LoVo (cell line): ENCODE data around the gene CCZ1B.
"Not testable (repeated sequence)": the region's sequence is repeated elsewhere in the genome, so short reads cannot be mapped to it uniquely, and the experiment has no call there.

Experiments
- DNase-seq: peaks from one replicate; pipeline ENCODE4 v3.0.0-alpha.2; 2016; ENCODE audit warnings: low spot score

The CCZ1B gene

DNA sequence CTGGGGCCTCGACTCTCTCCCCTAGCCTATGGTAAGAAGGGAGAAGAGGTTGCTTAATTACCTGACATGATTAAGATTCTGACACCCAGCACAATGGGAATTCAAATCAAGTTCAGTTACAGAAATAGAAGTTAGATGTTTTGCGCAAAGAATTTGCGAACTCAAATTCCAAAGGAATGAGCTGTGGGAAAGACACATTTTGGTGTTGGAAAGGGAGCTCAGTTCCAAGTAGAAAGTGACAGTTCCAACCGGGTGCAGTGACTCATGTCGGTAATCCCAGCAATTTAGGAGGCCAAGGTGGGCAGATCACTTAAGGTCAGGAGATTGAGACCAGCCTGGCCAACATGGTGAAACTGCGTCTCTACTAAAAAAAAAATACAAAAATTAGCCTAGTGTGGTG, 4.0 kb upstream of the CCZ1B start:
- not testable (repeated sequence) for DNase-seq

DNA sequence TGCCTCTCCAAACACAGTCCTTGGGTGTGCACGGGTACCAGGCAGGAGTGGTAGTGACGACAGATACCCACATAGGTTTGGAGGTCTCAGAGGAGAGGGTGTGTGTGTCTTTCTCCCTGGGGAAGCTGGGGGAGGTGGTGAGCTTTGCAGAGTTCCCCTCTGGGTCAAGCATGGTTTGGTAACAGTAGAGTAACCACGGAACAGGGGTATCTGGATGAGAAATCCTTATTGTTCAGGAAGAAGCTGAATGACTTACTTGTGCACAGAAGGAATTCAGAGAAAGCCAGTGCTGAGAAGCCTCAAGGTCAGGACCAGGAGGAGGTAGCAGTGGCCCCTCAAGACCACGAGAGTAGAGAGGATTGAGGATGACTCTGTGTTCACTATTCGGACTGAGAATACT, 3.5 kb upstream of the CCZ1B start:
- not testable (repeated sequence) for DNase-seq

DNA sequence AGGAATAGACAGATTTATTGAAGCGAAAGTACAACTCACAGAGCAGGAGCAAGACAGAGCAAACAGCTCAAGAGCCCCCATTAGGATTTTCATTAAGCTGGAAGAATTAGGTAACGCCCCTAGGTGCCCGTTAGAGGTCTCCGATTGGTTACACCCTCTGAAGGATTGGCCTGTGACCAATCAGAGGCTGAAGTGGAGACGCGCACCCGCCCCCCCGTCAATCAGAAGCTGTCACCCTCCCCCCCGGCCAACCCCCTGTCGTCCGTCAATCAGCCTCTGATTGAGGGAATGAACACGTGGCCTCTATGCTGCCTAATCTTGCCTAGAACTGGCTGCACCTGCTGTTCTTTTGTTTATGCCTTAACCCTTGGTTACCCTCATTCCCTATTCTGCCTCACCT, 1.1 kb upstream of the CCZ1B start:
- not testable (repeated sequence) for DNase-seq

DNA sequence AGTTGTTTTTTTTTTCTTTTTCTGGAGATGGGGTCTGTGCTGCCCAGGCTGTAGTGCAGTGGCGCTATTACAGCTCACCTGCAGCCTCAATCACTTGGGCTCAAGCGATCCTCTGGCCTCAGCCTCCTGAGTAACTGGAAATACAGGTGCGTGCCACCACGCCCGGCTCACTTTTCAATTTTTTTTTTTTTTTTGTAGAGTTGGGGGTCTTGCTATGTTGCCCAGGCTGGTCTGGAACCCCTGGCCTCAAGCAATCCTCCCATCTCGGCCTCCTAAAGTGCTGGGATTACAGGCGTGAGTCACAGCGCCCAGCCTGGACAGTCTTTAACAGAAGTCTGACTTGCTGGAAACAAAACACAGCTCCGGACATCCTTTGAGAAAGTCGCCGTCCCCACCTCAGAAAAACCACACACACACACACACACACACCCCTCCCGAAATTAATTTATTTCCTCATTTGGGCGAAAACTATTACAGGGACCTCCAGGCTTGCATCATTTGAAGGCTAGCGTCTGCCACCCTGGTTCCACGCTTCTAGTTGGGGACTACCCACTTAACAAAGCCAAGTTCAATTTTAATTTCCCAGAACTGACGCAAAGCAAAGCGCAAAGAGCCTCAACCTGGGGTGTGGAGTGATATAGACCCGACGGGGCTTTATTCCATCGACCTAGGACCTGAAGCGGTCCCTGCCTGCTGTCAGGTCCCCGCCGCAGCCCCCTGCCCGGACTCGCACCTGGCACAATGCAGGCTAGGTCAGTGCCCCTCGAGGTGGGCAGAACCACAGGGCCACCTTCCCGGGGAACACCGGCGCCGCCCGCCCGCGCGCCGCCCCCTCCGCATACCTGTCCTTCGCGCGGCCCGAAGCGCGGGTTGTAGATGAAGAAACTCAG, 594 bp downstream of the CCZ1B start:
- not testable (repeated sequence) for DNase-seq

DNA sequence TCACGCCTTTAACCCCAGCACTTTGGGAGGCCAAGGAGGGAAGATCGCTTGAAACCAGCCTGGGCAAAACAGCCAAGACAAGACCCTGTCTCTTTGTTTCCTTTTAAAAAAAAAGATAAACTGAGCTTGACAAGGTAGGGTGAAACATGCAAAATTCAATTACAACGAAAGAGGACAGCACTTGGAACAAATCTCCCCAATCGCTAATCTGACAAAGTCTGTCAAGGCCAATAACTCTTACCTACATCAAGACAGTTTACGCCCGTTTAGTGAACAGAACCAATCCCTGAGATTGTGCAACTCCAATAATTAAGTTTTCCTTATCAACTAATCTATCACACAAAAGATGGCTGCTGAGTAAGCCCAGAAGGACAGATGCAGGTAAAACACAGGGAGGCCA, 4.5 kb downstream of the CCZ1B start:
- not testable (repeated sequence) for DNase-seq

DNA sequence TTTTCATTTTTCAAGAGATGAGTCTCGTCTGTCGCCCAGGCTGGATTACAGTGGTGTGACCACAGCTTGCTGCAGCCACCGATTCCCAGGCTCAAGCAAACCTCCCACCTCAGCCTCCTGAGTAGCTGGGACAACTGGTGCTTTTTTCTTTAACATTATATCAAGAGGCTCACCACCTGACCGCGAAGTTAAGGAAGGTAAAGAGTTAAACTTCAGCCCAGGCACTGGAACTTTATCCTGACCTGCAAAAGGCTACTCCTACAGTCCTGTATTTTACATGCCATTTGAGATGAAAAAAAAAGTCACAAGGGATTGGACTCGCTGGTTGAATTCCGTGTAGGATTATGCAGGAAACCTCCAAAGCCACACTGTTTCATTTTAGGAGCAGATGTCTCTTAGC, 10.6 kb downstream of the CCZ1B start:
- not testable (repeated sequence) for DNase-seq

DNA sequence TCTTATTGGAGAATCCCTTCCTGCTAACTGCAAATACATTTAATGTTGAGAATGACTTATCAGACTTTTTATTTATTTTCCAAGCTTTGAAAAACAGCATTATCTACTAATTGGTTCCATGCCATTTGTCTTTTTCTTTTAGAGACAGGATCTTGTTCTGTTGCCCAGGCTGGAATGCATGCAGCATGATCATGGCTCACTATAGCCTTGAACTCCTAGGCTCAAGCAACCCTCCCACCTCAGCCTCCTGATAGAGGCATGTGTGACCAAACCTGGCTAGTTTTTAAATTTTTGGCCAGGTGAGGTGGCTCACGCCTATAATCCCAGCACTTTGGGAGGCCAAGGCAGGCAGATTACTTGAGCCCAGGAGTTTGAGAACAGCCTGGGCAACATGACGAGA, 13.1 kb downstream of the CCZ1B start:
- not testable (repeated sequence) for DNase-seq

DNA sequence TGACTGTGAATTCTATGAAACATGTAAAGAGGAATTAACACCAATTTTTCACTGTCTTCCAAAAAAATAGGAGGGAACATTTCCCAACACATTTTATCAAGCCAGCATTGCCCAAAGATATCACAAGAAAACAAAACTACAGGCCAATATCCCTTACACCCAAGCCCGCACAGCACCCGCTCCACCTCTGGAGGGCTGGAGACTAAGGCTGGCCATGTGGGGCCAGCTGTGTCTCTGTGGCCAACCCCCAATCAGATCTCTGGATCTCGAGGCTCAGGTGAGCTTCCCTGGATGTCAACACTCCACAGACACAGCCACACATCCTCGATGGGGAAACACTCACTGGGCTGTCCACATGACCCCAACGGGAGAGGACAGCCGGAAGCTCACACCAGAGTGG, 18.1 kb downstream of the CCZ1B start:
- DNase-seq: not testable (repeated sequence)

DNA sequence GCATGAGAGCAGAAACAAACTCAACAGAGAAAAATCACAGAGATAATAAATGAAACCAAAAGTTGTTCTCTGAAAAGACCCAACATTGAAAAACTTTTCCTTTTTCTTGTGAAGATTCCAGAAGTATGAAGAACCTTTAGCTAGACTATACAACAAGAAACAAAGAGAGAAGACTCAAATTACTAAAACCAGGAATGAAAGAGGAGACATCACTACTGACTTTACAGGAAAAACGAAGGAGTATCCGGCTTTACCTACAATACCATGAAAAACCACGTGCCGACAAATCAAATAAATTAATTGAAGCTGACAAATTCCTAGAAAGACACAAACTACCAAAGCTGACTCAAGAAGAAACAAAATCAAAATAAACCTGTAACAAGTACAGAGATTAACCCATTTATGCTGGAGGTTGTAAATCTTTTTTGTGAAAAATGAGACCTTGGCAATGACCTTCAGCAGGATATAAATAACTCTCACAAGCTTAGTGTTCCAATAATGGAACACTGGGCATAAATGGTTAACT, 18.6 kb downstream of the CCZ1B start:
- DNase-seq: not testable (repeated sequence)

DNA sequence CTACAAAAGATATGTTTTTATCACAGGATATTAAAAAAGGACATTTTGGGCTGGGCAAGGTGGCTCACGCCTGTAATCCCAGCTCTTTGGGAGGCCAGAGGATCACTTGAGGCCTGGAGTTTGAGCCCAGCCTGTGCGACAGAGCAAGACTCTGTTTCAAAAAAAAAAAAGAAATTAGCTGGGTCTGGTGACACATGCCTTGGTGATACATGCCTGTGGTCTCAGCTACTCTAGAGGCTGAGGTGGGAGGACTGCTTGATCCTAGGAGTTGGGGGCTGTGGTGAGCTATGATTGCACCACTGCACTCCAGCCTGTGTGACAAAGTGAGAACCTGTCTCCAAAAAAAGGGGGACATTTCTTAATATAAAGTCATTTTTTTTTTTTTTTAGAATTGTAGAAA, 25.7 kb downstream of the CCZ1B start:
- not testable (repeated sequence) for DNase-seq

DNA sequence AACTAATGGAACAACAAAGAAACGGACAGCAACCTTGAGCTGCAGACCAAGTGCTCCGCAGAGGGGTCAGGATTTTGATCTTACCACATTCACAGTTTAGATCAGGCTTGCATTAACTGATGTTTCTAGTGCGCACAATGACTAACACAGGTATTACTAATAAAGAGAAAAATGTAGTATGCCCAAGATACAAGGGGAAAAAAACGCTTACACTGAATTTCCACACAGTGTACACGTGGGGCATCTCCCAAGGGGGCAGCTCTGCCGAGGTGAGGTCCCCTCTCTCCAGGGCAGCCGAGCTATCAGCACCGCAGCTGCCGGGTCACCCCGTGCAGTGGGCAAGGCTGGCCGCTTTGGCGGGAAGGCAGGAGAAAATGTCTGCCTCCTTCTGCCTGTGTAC, 26.2 kb downstream of the CCZ1B start:
- not testable (repeated sequence) for DNase-seq

DNA sequence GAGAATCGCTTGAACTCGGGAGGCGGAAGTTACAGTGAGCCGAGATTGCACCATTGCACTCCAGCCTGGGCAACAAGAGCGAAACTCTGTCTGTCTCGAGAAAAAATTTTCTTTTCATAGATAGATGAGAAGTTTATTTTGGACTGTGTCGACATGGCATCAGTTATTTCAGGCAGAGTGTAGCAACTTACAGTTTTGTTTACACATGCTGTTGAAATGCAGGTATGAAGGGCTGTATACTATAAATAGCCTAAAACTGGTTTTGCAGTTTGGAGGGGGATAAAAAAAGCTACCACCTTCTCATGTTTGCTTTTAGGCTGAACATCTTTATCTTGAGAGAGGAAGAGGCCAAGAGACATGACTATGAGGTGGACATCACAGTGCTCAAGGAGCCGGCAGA, 28.0 kb downstream of the CCZ1B start:
- not testable (repeated sequence) for DNase-seq

DNA sequence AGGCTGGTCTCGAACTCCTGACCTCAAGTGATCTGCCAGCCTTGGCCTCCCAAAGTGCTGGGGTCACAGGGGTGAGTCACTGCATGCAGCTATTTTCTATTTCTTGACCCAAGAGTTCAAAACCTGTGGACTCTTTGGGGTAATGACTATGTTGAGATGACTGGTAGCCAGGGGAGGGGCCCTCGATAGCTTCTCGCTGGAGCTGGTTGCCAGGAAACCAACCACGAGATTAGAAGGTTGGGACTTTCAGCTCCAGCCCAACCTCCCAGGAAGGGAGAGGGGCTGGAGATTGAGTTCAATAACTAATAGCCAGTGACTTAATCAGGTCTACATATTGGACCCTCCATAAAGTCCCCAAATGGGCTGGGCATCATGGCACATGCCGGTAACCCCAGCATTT, 28.9 kb downstream of the CCZ1B start:
- not testable (repeated sequence) for DNase-seq

DNA sequence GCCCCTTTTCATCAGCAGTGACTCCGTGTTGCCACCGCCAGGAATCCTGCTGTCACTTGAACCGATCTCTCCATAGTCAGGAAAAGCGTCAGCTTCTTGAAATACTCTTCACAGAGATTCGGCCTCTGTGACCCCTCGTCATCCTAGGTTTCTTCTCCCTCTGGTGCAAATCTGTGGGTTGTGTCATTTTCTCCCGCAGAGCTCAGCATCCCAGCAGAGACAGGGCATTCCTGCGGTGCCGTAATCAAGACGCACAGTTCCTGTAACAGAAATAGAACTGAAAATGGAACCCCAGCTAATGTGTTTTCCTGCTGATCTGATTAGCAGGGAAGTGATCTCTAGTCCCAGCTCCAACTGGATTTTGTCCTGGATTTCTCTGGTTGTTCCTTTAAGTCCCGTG, 31.8 kb downstream of the CCZ1B start:
- DNase-seq: not testable (repeated sequence)

DNA sequence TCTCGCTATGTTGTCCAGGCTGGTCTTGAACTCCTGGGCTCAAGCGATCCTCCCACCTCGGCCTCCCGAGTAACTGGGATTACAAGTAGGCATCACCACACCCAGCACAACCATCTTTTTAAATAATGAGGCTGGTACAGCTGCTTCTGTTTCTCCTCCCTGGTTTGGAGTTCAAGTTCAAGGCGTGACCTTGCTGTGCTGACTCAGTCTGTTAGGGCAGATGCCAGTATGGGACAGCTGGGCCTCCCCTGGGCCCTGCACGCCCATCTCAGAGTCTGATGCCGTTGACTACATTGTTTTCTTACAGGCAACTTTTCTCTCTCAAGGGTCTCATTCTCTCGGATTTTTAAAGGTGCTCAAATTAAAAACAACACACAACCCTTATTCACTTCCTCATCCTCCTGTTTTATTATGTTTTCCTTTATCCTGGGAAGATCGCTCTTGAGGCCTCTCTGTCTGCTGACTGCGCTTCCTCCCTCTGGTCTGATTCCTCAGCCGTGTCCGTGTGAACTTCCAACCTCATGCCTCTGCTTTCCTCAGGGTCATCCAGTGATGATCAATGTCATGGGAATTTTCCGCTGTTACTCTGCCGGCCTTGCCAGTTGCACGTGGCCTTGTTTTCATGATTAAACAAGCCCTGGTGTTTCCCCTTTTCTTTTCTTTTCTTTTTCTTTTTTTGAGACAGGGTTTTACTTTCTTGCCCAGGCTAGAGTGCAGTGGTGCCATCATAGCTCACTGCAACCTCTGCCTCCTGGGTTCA, 33.8 kb downstream of the CCZ1B start:
- not testable (repeated sequence) for DNase-seq

DNA sequence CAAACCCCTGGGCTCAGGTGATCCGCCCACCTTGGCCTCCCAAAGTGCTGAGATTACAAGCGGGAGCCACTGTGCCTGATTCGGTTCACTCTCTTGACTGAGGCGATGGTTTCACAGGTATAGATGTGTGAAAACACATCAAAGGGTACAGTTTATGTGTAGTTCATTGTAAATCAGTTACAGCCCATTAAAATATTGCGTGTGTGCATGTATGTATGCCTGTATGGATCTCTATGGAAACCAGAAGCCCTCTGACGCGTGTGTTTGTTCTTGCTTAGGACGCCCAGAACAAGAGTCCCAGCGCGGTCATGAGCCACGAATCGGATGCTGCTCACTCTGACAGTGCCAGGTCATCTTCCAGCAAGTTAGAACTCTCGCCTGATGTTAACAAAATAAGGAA, 36.7 kb downstream of the CCZ1B start:
- DNase-seq: not testable (repeated sequence)

DNA sequence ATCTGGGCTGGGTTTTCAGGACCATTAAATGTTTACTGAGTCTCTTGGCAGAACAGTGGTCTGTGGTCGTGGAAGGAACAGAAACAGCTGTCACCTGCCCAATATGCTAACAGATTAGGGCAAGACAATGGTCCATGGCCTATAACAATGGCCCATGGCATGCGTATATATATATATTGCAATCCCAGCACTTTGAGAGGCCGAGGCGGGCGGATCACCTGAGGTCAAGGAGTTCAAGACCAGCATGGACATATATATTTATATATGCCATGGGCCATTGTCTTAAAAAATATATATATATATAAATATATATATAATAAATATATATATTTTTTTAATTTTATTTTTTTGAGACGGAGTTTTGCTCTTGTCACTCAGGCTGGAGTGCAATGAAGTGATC, 44.5 kb downstream of the CCZ1B start:
- DNase-seq: not testable (repeated sequence)

DNA sequence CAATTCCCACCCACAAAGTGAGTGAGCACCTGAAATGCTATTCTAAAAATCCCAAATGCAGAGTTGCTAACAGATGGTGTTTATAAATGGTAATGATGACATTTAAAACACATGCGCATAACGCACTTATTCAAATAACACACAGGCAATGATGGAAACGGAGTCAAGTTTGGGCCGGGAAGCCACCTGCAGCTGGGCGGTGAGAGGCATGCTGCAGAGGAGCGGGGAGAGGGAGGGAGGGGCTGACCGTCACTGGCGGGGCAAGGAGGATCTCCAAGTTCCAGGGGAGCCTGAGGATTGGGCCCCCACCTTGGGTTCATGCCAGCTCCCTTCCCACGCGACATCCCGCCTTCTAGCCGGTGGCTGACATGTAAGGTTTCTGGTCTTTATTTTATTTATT, 64.9 kb downstream of the CCZ1B start:
- not testable (repeated sequence) for DNase-seq

DNA sequence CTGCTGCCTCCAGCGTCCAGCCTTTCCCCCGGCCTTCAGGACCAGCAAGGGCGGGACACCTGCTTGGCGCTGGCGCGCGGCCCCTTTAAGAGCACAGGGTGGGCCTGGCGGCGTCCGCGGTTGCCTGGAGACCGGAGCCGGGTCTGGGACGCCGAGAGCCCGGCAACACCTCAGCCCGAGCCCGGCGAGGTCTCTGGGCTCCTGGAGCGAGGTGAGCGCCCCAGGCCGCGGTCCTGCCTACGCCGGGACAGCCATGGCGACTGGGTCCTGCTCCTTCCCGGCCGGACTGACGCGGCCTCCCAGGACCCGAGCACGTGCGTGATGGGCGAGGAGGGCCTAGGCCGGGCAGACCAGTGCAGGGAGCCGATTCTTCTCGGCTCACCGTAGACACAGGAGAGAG, 72.1 kb downstream of the CCZ1B start, which contains the start of gene RSPH10B2:
Gene RSPH10B2, plus strand, starts transcription at position 140 of the 400 bp plus-strand sequence. CDS start 3,575 bp downstream, outside the sequence.
- DNase-seq: not testable (repeated sequence)

DNA sequence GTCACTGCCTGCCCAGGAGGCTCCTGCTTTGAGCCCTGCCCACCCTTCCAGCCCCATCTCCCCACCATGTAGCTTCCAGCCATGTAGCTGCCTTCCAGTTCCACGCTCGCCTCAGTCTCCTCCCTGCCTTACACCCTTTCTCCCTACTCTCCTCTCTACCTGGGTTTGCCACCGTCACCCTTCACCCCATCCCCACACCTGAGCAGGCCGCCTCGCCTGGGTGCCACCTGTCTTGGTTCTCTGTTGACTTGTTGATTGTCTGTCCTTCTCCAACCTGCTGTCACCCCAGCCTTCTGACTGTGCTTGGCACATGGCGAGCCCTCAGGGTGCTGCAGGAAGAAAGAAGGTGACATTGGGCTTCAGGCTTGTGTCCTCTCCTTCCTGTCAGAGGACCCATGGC, 75.9 kb downstream of the CCZ1B start:
- DNase-seq: not testable (repeated sequence)

DNA sequence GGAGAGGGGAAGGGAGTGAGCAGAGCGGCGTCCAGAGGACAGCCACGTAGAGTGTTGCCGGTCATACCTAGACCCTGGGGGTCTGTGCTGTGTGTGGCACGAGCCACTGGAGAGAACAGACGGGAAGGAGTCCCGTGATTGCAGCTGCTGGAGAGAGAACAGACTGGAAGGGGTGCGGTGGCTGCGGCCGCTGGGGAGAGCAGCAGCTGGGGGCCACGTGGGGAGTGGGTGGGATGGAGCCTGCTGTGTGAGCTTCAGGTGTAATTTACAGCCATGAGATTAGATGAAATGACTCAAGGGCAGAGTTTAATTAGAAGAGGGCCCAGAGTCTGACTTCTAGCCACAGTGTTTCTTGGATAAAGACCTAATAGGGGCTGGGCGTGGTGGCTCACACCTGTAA, 76.7 kb downstream of the CCZ1B start:
- not testable (repeated sequence) for DNase-seq
